ENCODE results near the gene NFIB. TPM values are rescaled to one million over a fixed set of nuclear protein-coding genes. Genes with fewer than 3 reads are reported as not detected.
A peak's percentile ranks its signal among the peaks of the same experiment; 100 is the strongest.

NFIB gene
- polyA plus RNA-seq, 3 donors: 19.9 to 22.1 (median 21.8) TPM

DNA sequence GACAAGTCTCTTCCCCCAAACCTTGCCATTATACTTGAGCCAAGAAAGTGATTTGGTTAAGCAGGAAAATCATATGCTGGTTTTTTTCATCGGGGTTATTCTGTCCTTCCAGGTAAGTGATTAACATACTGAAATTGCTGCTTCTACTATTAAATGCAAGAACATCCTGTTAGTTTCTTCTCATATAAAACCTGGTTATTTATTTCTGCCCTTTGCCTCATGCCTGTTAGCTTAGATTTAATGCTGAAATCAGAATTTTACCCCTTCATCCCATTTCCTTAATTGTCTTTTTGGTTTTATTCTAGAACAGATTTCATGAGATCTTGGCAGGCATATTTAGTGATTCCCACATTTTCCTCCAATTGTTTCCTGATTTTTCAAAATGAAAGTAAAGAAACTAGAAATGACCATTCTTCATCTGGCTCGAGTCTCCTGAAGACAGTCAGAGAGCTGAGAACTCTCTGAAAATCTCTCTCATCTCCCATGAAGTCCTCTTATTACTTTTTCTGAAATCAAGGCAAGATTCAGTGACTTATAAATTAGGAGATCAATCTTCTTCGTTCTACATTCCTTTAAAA, 132.9 kb downstream of the NFIB start:
- no peak for DNase-seq (ENCODE audit: extremely low read depth in 1 of 11, low read depth in 9 of 11, low spot score in 4 of 11)

DNA sequence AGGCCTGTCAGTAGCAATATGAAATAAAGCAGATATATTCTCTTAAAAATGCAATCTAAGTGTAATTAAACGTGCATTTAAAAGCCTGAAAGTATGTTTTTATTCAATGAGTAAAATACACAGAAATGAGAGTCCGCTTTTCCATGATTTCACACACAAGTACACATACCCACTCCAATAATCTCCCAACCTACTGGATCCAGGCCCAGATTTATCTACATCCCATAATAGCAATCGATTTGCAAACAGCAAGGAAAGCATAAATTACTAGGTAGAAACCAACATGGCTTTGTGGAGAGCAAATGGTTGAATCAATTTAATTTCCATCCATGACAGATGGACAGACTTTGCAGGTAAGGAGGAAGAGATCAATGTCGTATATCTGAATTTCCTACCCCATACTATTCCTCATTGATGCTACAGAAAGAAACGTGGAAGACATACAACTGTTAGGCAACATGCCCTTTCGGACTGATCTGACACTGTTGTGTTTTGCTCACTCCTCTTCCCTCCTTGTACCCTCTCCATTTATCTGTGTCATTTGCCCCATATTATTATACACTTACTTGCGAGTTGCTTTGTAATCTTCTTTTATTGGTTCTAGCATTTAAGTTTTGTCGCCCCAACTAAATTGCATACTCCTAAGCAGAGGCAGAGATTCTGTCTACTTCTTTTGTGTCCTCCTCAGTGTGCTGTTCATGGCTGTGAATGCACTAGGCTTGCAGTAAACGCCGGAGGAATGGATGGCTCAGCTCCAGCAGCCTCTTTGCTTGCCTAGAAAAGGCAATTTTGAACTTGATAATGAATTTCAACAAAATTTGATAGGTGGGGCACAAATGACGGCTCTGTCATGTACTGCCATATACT, 133.6 kb downstream of the NFIB start:
- no peak for DNase-seq (ENCODE audit: extremely low read depth in 1 of 11, low read depth in 9 of 11, low spot score in 4 of 11)

DNA sequence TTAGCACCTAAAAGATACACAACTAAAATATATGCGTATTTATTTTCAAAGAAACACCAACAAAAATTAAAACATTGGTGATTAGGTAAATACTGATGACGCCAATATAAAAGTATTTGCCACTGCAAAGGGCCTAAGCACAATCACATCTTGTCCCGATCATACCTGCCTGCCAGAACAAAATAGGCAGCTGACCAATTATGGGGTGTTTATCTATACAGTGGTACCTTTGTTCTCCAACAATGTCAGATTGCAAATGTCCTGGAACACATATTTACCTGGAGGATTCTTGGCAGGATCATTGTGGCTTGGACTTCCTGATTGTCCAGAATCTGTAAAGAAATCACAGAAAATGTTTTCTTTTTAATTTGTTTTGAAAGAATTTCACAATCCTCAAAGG, 134.5 kb downstream of the NFIB start:
- no peak for DNase-seq (ENCODE audit: extremely low read depth in 1 of 11, low read depth in 9 of 11, low spot score in 4 of 11)

DNA sequence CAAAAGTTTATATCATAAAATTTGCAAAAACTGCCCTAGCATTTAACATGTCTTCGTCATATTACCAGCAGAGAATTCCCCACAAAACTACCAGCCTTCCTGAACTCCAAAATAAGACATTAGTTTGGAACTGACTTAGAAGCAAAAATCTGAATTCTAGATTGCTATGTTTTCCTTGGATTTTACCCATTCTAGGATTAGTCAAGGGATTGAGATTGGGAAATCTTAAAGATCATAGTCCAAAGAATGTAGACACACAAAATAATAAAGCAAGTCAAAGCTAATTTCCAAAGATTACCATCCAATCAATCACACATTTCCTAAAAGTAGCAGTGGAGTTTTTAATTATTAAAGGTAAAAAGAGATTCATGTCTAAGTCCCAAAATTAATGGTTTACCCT, 138.2 kb downstream of the NFIB start:
- DNase-seq (ENCODE audit: extremely low read depth in 1 of 11, low read depth in 9 of 11, low spot score in 4 of 11): no peak

DNA sequence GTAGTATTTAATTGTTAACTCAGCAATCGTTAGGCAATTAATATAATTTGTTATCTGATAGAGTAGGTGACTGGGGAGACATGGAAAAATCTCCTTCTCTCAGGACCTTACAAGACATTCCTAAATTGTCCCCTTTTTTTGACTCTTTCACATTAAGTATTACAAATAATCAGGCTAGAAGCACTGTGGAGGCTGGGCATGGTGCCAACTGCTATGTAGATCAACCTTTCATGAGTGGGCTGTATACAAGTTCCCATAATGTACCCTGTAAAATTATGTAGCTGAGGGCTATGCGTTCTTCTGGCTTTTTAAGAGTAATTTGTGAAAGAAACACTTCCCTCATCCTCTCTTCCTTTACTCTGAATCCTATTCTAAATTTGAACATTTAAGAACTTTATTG, 140.2 kb downstream of the NFIB start:
- DNase-seq (ENCODE audit: extremely low read depth in 1 of 11, low read depth in 9 of 11, low spot score in 4 of 11): peak in 1 of 11 donors; percentile 4

DNA sequence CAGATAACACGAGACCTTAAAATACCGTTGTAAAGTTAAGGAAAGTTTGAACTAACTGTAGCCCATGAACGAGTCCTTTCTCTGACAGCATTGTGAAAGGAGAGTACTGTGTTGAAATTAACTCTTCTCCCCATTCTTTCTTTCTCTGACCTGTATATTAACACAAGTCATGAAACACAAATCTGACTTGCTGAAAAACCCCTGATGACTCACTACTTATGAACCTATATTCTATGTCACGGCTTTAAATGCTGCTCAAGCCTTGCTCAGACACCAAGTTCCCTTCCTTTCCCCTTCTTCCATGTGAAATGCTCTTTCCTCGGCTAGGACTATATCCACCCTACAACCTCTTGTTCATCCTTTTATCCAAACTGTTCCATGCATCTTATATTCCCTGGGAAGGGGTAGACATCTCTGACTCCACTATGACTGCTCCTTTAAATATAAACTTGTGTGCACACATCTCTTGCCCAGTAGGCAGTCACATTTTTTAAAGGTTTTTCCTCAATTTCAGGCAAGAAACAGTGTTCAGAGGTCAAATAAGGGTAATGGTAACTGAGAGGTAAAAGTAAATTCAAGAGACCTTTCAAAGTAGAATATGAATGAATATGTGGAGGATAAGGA, 142.9 kb downstream of the NFIB start:
- no peak for DNase-seq (ENCODE audit: extremely low read depth in 1 of 11, low read depth in 9 of 11, low spot score in 4 of 11)

DNA sequence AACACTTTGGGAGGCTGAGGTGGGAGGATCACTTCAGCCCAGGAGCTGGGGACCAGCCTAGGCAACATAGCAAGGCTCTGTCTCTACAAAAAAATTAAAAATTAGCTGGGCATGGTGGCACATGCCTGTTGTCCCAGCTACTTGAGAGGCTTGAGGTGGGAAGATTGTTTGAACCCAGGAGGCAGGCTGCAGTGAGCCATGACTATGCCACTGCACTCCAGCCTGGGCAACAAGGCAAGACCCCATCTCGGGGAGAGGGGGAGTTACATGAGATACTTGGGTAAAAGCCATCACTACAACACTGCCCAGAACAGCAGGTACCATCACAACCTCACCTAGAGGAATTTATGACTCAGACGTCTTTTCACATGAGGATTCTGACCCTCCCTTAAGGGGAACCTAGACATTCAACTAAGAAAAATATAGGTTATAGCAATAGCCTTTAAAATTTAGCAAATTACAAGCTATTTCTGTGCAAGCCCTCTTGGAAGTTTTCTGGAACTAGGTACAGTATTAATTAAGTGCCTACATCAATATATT, 143.5 kb downstream of the NFIB start:
- no peak for DNase-seq (ENCODE audit: extremely low read depth in 1 of 11, low read depth in 9 of 11, low spot score in 4 of 11)

DNA sequence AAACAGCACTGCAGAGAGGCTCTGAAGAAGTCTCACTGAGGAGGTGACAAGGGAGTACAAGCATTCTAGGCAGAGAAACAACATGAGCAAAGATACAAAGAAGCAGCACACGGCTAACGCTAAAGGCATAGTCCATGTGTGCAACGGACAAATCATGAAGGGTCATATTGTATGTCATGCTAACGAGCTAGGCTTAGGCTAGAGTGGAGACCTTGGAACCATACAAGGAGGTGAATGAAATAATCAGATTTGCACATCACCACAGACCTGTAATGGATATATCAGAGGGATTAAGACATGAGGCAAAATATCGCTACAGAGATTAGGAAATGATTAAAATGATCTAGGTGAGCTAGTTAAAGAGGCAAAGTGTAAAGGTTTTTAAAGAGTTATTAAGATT, 145.6 kb downstream of the NFIB start:
- no peak for DNase-seq (ENCODE audit: extremely low read depth in 1 of 11, low read depth in 9 of 11, low spot score in 4 of 11)

DNA sequence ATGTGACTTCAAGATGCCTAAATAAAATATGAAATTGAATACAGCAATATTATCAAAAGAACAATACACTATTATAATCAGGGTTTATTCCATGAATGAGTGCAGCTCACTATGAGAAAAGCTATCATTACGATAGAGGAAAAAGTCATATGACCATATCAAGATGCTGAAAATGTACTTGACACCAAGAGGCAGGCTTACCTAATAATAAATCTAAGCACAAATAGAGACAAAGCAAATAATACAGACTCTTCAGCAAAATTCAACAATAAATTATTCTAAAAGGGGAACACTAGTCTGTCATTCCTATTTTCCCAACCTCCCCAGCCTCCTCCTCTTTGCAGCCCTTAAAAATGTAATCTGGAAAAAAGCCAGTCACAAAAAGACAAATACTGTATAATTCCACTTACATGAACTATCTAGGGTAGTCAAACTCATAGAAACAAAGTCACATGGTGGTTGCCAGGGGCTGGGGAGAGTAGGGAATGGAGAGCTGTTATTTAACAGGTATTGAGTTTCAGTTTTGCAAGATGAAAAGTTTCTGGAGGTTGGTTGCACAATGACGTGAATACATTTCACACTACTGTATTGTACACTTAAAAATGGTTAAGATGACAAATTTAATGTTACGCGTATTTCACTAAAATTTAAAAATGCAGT, 148.4 kb downstream of the NFIB start:
- no peak for DNase-seq (ENCODE audit: extremely low read depth in 1 of 11, low read depth in 9 of 11, low spot score in 4 of 11)

DNA sequence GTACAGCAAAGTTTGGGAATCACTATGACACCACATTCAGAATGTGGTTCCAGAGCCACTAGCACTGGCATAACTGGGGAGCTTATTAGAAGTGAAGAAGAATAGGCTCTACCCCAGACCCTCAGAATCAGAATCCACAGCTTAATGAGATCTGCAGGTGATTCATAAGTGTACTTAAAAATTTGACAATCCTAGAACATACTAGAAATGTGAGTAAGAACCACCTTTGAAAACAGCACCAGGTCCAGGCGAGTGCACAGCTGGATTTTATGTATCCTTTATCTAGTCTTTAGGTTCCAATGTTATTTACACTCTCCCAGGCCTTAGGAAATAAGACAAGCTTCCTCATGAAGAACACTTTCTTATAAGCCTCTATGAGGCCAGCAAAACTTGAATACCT, 149.0 kb downstream of the NFIB start:
- DNase-seq (ENCODE audit: extremely low read depth in 1 of 11, low read depth in 9 of 11, low spot score in 4 of 11): no peak

DNA sequence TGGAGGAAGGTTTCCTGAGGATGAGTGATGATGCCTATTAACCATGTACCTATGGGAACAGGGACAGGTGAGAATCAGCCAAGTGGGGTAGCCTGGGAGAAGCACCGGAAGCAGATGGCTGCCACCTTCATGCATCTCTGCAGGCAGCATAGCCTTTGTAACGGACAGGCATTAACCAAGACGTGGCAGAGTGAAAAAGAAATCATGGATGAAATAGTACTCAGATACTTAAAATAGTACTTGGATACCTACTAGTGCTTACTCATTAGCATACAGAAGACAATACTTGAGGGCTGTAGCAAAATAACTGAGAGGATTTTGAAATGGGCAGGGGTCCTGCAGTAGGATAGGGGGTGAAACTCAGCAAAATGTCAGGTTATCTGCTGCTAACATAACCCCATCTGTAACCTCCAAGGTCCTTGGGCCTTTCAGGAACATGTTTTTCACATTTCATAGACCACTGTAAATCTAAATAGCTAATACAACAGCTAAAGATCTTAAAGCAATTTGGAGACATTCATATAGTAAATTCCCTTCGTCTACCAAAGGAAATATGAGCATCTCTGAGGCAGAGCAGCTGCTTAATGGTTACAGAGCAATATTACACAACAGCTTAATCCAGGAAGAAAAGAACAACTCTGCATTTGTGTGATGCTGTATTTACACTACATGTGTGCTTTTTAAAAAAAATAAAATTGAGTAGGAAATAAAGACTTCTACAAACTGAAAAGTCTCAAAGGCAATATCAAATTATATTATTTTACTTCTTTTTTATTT, 154.3 kb downstream of the NFIB start:
- DNase-seq (ENCODE audit: extremely low read depth in 1 of 11, low read depth in 9 of 11, low spot score in 4 of 11): peak in 1 of 11 donors; percentile 2

DNA sequence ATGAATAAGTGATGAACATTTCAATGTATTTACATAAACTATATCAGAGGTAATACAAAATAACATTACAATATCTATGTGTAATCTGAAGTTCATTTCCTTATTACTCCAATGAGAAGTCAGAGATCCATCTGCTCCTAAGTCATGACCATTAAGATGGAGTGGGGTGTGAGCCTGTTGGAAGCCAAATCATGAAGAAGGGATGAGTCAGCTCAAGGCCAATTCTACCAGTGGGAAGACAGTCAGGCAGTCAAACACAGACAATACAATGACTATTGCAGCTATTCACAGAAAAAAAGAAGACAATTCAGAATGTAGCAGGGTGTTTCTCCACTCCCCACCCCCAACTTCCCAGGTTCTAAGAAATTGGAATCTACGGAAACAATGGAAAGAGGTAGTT, 155.0 kb downstream of the NFIB start:
- DNase-seq (ENCODE audit: extremely low read depth in 1 of 11, low read depth in 9 of 11, low spot score in 4 of 11): no peak

DNA sequence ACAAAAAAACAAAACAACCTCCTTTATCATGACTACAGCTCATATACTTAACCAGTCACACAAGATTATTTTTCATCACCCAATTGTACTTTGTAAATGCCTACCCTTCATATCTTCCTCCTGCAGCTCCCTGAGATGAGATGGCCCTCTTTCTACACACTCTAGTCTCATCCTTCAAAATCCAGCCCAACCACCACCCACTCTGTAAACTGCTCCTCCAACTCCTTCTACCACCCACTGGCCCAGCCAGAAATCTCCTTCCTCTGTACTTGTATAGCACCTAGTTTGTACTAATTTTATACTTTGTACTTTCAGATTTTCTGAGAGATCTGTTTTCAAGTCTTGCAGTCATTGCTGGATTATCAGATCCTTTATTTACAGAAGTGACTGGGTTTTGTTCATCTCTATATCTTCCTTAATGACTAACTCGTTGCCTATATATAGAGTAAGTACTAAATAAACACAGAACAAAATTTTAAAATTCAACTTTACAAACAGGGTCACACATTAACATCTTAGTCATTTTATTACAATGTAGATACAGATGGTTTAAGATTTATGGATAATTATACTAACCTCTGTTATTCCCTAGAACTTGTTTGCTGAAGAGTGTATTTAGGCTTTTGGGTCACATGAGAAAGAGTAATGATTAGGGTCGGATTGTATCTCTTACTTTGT, 155.7 kb downstream of the NFIB start:
- no peak for DNase-seq (ENCODE audit: extremely low read depth in 1 of 11, low read depth in 9 of 11, low spot score in 4 of 11)

DNA sequence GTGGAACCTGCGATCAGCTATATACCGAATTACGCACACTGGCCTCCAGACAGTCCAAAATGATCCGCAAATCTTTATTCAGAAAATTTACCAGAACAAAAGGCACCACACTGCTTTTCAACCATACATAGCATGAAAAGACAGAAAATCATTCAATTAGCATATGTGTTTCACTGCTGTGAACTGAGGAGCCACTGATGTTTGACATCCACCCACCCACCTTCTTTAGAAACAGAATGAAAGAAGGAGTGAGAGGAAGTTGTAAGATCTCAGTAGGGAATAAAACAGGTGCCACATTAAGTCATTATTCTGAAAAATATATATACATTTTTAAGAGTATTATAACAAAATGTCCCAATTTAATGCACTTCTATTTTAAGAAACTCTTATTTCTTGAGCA, 156.8 kb downstream of the NFIB start:
- DNase-seq (ENCODE audit: extremely low read depth in 1 of 11, low read depth in 9 of 11, low spot score in 4 of 11): no peak

DNA sequence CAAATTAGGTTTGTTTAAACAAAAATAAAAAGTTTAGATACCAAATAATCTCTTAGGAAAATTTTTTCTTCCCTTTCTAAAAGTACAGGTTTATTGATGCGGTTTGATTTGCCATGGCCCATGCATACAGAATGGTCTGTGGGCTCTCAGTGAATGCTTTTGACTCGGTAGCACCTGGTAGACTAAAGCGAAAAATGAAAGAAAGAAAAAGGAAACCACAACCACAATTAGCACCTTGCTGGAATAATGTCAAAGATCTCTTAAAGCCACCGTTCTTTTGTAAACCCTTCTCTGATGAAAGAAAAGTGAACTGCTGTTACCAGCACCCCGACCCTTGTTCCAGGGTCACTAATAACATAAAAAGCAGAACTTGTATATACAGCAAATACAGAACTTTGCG, 157.9 kb downstream of the NFIB start:
- no peak for DNase-seq (ENCODE audit: extremely low read depth in 1 of 11, low read depth in 9 of 11, low spot score in 4 of 11)

DNA sequence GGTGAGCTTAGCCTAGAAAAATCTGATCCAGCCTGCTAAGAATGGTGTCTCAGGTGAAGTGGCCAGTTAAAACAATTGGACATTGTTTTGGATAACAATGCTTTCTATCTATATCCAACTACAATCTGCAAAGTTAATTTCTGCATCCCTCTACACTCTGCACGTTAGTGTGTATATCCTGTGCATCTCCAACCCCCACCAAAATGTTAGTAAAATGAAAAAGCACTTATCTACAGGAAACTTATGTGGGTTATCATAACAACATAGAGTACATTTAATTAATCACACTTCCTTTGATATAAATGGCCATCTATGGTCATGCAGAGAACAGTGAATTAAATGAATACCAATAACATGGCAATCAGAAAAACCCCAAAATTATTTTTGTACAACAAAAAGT, 158.7 kb downstream of the NFIB start:
- DNase-seq (ENCODE audit: extremely low read depth in 1 of 11, low read depth in 9 of 11, low spot score in 4 of 11): no peak

DNA sequence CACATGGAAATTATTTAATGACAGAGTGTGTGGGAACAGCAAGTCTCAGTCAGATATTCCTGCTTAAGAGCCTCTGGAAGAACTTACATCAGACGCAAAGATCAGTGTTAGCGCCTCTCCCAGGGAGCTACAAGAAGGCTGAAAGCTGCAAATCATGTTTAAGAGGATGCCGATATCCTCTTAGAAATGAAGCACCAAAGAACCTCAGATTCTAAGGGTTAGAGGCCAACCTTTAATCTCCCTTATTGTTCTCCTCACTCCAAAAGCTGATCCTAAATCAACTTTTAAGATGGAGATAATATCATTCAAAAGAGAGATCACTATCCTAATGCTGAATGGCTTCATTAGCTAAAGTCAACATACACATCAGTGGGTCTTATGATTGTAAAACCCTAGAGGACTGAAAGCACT, 160.6 kb downstream of the NFIB start:
- peak in 10 of 11 donors; percentile 18 to 64 (median 30) for DNase-seq (ENCODE audit: extremely low read depth in 1 of 11, low read depth in 9 of 11, low spot score in 4 of 11)

DNA sequence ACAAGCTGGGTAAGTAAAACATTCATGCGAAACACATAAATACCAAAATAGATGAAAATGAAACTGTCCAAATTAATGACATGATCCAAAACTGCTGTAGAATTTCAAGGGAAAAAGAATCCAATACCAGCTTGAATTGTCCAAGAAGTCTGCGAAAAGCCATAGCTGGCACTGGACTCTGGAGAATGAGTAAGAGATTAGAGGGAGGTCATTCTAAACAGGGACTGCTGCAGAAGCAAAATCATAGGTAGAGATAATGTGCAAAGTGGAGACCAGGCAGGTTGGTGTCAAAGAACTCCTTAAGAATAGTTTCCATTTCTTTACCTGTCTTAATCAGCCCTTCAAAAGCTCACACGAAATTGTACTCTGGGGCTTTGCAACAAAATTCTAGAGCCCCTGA, 162.5 kb downstream of the NFIB start:
- no peak for DNase-seq (ENCODE audit: extremely low read depth in 1 of 11, low read depth in 9 of 11, low spot score in 4 of 11)
